SK-MEL-5 (cell line): Measurements from ENCODE around the gene CYP4A22. TPM values are rescaled to one million over a fixed set of nuclear protein-coding genes. Genes with fewer than 3 reads are reported as not detected.
"Not testable (repeated sequence)": the region's sequence is repeated elsewhere in the genome, so short reads cannot be mapped to it uniquely, and the experiment has no call there.

Experiments used
- DNase-seq: peaks from one replicate; pipeline ENCODE4 v3.0.0-alpha.2; 2016; ENCODE audit warnings: low read depth, low spot score
- in situ Hi-C: cut with HindIII; loops from 2 replicates; pipeline ENCODE4 v1.10.0; 2016; ENCODE audit warnings: low sequenced_read_pairs, high pct_unique_total_duplicates, low pct_unique_long_range_greater_than_20kb
- polyA plus RNA-seq, 2 experiments: library from polyadenylated mRNA; depleted of rRNA; stranded (reverse); fragments of >200 nt; gene quantifications; 2 replicates each; pipeline ENCODE4 v1.2.3, GENCODE V29; 2015
- total RNA-seq: library from RNA; depleted of rRNA; stranded (reverse); fragments of >200 nt; shearing (Covaris generic); gene quantifications from 2 replicates; pipeline ENCODE4 v1.2.3, GENCODE V29; 2014; rRNA removed

Gene CYP4A22, protein sequence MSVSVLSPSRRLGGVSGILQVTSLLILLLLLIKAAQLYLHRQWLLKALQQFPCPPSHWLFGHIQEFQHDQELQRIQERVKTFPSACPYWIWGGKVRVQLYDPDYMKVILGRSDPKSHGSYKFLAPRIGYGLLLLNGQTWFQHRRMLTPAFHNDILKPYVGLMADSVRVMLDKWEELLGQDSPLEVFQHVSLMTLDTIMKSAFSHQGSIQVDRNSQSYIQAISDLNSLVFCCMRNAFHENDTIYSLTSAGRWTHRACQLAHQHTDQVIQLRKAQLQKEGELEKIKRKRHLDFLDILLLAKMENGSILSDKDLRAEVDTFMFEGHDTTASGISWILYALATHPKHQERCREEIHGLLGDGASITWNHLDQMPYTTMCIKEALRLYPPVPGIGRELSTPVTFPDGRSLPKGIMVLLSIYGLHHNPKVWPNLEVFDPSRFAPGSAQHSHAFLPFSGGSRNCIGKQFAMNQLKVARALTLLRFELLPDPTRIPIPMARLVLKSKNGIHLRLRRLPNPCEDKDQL
- not detected in 2 replicates for total RNA-seq
- polyA plus RNA-seq (2015; cell fraction: cytosol; rRNA removed): not detected in 2 replicates
- polyA plus RNA-seq (2015; cell fraction: nucleus; rRNA removed): not detected in 2 replicates

DNA sequence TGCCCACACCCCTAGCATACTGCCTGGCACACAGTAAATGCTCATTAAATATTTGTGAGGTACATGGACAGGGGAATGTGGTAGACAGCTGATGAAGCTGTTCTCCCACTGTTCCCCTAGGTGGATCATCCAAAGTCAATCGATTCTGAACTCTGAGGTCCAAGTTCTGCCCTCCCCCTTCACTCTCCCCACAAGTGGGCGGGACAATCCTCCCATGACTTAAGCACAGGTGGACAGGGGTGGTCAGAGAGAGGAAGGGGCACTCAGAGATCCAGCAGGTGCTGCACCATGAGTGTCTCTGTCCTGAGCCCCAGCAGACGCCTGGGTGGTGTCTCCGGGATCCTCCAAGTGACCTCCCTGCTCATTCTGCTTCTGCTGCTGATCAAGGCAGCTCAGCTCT is at the start of gene CYP4A22:
TSS of gene CYP4A22 (plus strand) at position 244 of the 400 bp plus-strand sequence. CDS start at position 289, 45 bp downstream.
- no peak for DNase-seq
- in situ Hi-C loops: no loop called here

DNA sequence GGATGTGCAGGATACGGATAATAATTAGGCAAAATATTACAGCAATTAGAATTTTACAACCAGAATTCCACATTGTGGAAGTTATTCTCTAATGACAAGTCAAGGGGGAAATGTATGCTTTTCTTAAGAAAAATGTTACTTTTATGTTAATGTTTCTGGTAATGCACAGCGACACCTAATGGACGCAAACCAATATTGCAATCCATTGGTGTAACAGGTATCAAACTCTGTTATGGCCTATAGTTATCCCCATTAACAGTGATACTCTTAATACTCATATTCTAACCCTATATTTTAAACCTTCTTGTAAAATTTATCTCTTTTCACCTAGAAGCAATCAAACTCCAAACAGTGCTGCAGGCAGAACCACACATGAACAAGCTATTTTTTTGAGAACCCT is 47.9 kb upstream of the CYP4A22 start:
- peak; percentile 44 for DNase-seq
- in situ Hi-C loops: not testable (repeated sequence)

- in situ Hi-C loops, DNase-seq: not testable (repeated sequence)
Measured at GRCh38 chr1:47091476-47091875, 45.8 kb upstream of the CYP4A22 start.

DNA sequence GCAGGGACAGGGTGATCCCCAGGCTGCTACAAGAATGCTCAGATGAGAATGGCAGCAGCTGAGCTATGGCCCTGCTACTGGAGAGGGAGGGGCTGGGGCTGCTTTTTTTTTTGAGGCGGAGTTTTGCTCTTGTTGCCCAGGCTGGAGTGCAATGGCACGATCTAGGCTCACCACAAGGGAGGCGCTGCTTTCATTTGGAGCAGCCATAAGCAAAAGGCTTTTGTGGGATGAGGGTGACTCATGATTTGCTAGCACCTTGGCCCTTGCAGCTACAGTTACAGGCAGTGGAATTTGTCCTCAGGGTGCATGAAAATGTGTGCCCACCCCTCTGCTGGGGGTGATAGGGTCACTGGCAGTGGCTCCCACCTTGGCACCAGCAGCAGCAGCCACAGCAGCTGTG is 32.4 kb upstream of the CYP4A22 start:
- in situ Hi-C loops: no loop called here
- peak; percentile 14 for DNase-seq

DNA sequence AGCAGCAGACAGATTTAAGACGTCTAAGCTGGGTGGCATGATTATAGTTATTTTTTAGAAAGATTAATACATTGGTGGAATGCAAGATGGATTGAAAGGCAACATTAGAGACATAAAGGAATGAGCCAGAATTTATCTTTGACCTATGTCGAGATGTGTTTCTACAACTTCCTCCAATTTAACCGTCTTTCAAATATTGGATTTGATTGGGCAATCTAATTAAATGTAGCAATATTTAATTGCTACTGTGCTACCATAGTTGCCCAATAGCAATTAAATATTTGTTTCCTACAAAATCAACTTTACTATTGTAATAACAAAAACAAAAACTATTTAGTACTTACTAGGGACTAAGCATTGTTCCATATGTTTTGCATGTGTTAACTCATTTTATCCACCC is 30.4 kb upstream of the CYP4A22 start:
- no peak for DNase-seq
- in situ Hi-C loops: no loop called here

DNA sequence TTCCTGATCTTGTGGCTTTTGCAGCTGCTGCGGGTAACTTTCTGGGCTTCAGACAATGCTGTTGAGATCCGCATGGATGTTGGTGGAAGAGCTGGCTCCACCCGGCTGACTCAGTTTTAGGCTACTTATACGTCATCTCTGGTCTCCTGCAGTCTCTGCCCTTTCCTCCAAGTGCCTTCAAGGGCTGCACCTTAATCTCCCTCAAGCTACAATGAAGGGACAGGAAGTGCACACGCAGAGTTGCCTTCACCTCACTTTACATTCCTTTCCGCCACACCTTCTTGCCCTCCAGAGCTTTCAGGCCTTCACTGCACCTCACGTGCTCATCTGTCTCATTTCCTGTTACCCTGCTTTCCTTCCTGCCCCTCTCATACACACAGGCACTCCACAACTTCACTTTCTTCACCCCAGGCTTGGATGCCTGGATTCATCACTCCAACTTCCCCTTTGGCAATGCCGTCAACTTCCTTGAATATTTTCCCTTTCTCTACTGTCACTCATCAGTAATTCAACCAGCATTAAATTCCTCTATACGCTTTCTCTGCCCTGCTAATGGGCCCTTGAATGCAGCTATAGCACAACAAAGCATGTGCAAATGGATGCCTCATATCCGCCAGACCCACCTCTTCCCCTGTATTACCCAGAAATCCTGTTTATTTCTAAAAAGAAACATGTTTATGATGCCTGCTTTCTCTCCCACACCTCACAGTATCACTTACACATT is 29.2 kb upstream of the CYP4A22 start:
- DNase-seq, in situ Hi-C loops: not testable (repeated sequence)

DNA sequence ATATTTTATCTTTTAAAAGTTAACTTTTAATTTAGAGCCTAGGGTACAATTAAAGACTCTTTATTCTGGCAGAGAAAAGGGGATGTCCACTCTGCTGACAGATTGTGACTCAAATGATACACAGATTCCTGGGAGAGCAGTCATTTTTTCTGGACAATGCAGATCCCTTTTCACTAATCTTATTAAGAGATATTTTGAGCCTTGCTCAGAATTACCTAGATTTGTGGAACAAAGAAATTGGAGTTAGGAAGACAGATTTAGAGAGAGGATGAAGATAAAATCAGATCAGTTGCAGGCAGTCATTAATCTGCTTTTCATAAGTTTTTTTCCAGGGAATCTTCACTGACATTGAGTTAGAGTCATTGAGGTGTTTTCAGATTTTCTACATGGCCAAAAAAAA is 27.8 kb upstream of the CYP4A22 start:
- in situ Hi-C loops, DNase-seq: not testable (repeated sequence)

DNA sequence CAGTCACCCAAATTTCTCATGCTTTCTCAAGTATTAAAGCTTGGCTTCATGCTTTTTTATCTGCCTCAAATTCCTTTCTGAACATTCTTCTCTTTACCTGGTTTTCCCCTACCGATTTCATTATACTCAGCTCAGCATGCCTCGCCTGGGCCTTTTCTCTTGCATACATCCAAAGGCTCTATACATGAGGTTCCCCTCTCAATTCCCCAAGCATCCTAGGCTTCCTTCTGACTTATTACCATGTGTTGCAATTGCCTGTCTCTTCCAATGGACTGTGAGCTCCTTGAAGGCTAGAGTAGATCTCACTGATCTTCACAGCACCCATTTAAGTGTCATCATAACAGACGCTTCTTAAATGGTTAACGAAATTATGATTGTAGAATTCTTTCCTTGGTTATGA is 24.1 kb upstream of the CYP4A22 start:
- DNase-seq: no peak
- in situ Hi-C loops: no loop called here

DNA sequence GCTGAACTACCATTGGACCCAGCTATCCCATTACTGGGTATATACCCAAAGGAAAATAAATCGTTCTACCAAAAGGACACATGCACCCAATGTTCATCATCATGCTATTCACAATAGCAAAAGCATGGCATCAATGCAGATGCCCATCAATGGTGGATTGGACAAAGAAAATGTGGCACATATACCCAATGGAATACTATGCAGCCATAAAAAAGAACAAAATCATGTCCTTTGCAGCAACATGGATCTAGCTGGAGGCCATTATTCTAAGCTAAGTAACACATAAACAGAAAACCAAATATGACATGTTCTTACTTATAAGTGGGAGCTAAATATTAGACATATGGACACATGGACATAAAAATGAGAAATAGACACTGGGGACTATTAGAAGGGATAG is 16.2 kb upstream of the CYP4A22 start:
- in situ Hi-C loops: not testable (repeated sequence)

GRCh38 chr1:47124834-47125233 is 12.4 kb upstream of the CYP4A22 start:
- in situ Hi-C loops, DNase-seq: not testable (repeated sequence)

More for the DNA sequence above, 16.2 kb upstream of the CYP4A22 start:
- DNase-seq: not testable (repeated sequence)

GRCh38 chr1:47126997-47127396 is 10.2 kb upstream of the CYP4A22 start:
- in situ Hi-C loops, DNase-seq: not testable (repeated sequence)

DNA sequence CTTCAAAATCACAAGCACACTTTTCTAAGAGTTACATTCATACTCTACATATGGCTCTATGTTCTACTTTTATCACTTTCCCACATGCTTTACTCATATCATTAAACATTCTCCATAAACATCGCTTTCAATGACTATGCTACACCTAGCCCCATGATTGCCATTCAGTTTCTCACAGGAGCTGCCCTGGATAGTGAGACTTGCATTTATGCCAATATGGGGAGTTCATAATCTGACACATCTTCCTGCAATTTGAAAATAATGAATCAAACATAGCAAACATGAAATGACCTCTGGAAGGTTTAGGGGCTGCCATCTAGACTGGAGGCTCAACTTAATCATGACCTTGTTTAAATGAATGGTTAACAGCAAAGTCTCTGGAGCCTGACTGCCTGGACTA is 9.0 kb upstream of the CYP4A22 start:
- no peak for DNase-seq
- in situ Hi-C loops: no loop called here

DNA sequence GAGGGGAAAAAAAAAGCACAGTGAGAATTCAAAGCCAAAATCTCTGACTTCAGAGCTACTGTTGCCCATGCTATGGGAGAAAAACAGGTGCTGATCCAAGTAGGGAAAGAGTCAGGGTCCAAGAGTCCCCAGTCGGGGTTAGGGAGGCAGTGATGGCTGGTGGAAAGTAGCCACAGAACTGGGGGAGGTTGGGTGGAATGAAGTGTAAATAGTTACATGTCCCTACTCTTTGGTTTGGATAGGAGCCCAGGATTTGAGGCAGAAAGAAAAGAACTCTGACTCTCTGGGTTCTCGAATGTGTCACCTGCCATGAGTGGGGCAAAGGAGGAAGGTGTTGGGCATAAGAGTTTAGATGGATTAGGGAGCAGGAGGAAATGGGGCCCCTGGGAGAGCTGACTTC is 8.4 kb upstream of the CYP4A22 start:
- in situ Hi-C loops, DNase-seq: not testable (repeated sequence)

GRCh38 chr1:47129489-47130230 is 7.6 kb upstream of the CYP4A22 start:
- in situ Hi-C loops: not testable (repeated sequence)

GRCh38 chr1:47132665-47133064 is 4.6 kb upstream of the CYP4A22 start:
- DNase-seq, in situ Hi-C loops: not testable (repeated sequence)

More at GRCh38 chr1:47129489-47130230, 7.6 kb upstream of the CYP4A22 start:
- DNase-seq: not testable (repeated sequence)

GRCh38 chr1:47137925-47138615 is 829 bp downstream of the CYP4A22 start:
- DNase-seq: no peak
- in situ Hi-C loops: no loop called here

- DNase-seq, in situ Hi-C loops: not testable (repeated sequence)
Measured at GRCh38 chr1:47140358-47140757, 3.1 kb downstream of the CYP4A22 start.
